B cell (primary cell): ENCODE results near the gene ARHGAP6. TPM values are rescaled to one million over a fixed set of nuclear protein-coding genes. Genes with fewer than 3 reads are reported as not detected.
"Not testable (repeated sequence)": the region's sequence is repeated elsewhere in the genome, so short reads cannot be mapped to it uniquely, and the experiment has no call there.

Experiments used
- ATAC-seq: fragments of 200-7000 bp; cut with Tn5 transposase; one replicate; pipeline ENCODE4 v1.10.0; 2021; ENCODE audit warnings: low read depth, mild to moderate bottlenecking, moderate number of reproducible peaks, moderate library complexity
- CTCF ChIA-PET: fragments of 350-600 bp; sonication (Branson Sonifier 250); formaldehyde crosslinking; loops from one replicate; lab custom pipeline; 2021; ENCODE audit warnings: antibody characterized with exemption, inconsistent platforms; lab: Charles Lee
- POLR2A ChIA-PET: fragments of 350-600 bp; sonication (Branson Sonifier 250); formaldehyde crosslinking; loops from one replicate; lab custom pipeline; 2021; ENCODE audit warnings: antibody characterized with exemption; lab: Charles Lee
- DNase-seq: peaks from one replicate; pipeline ENCODE4 v3.0.0; 2013
- H2AFZ ChIP-seq: 2 replicates; pipeline ENCODE4 v1.6.1; 2012; ENCODE audit warnings: mild to moderate bottlenecking, low read depth, low read length; ENCODE audit not compliant: insufficient read depth, poor library complexity, severe bottlenecking
- H3K27ac ChIP-seq, 2 donors: 1 replicate in 1 of 2; 2 replicates in 1 of 2; pipeline ENCODE4 v1.5.1; 2012 to 2013; ENCODE audit warnings: low read length in 2 of 2, mild to moderate bottlenecking in 2 of 2, moderate library complexity in 1 of 2
- H3K27me3 ChIP-seq, 4 experiments: fragments of 200-600 bp in 1 of 4; sonication (generic) in 1 of 4; replicated peaks in 1 of 4; 1 replicate in 2 of 4; 2 replicates in 2 of 4; pipeline versions ENCODE4 v1.6.1 to v1.7.0; 2013 to 2016; ENCODE audit warnings: low read length in 3 of 4, mild to moderate bottlenecking in 2 of 4, mixed read lengths in 1 of 4, moderate library complexity in 1 of 4; ENCODE audit not compliant: insufficient read depth in 4 of 4, control insufficient read depth in 3 of 4; ENCODE audit errors: control extremely low read depth in 1 of 4
- H3K36me3 ChIP-seq, 2 experiments: replicated peaks in 1 of 2; 1 replicate in 1 of 2; 2 replicates in 1 of 2; pipeline versions ENCODE4 v1.6.1 to v1.7.1; 2013; ENCODE audit warnings: low read length in 1 of 2; ENCODE audit not compliant: insufficient read depth in 2 of 2, control insufficient read depth in 1 of 2; ENCODE audit errors: control extremely low read depth in 1 of 2, extremely low read depth in 1 of 2
- H3K4me1 ChIP-seq, 2 donors: fragments of 200-600 bp in 1 of 2; sonication (generic) in 1 of 2; 1 replicate in 1 of 2; 2 replicates in 1 of 2; pipeline versions ENCODE4 v1.5.1 to v1.6.1; 2013 to 2017; ENCODE audit warnings: low read length in 2 of 2; ENCODE audit not compliant: control insufficient read depth in 2 of 2, insufficient read depth in 2 of 2
- H3K4me2 ChIP-seq: replicated peaks from 2 replicates; pipeline ENCODE3; 2012; ENCODE audit warnings: mild to moderate bottlenecking, low read depth, low read length; ENCODE audit not compliant: poor library complexity, severe bottlenecking
- H3K4me3 ChIP-seq, 5 experiments: fragments of 200-600 bp in 1 of 5; sonication (generic) in 1 of 5; 1 replicate in 3 of 5; 2 replicates in 2 of 5; pipeline versions ENCODE4 v1.5.1 to v1.7.0; 2011 to 2016; ENCODE audit warnings: low read length in 4 of 5, mild to moderate bottlenecking in 4 of 5, low read depth in 2 of 5, control low read depth in 1 of 5, moderate library complexity in 1 of 5; ENCODE audit not compliant: insufficient read depth in 1 of 5; ENCODE audit errors: control extremely low read depth in 1 of 5, extremely low read depth in 1 of 5
- H3K79me2 ChIP-seq: fragments of 200-600 bp; sonication (generic); one replicate; pipeline ENCODE4 v1.6.0; 2016; ENCODE audit warnings: low read length; ENCODE audit not compliant: control insufficient read depth, insufficient read depth
- H3K9ac ChIP-seq: fragments of 200-600 bp; sonication (generic); 2 replicates; pipeline ENCODE4 v1.6.1; 2017; ENCODE audit warnings: mild to moderate bottlenecking, low read length, moderate library complexity
- H3K9me3 ChIP-seq, 3 donors: one replicate each; pipeline versions ENCODE4 v1.6.1 to v1.7.1; 2013; ENCODE audit warnings: low read length in 2 of 3; ENCODE audit not compliant: control insufficient read depth in 2 of 3, insufficient read depth in 1 of 3; ENCODE audit errors: control extremely low read depth in 1 of 3
- H4K20me1 ChIP-seq: 2 replicates; pipeline ENCODE4 v1.6.0; 2012; ENCODE audit warnings: mild to moderate bottlenecking, low read length; ENCODE audit not compliant: insufficient read depth, control insufficient read depth, poor library complexity, severe bottlenecking
- H3K27ac Mint-ChIP-seq: one replicate; pipeline ENCODE4 v1.8.0; 2021; ENCODE audit warnings: mixed read lengths
- H3K27me3 Mint-ChIP-seq: one replicate; pipeline ENCODE4 v1.8.0; 2021; ENCODE audit warnings: mixed read lengths
- H3K4me1 Mint-ChIP-seq: one replicate; pipeline ENCODE4 v1.8.0; 2021; ENCODE audit warnings: mixed read lengths
- H3K4me3 Mint-ChIP-seq: one replicate; pipeline ENCODE4 v1.8.0; 2021; ENCODE audit warnings: mixed read lengths
- H3K9me3 Mint-ChIP-seq: one replicate; pipeline ENCODE4 v1.8.0; 2022; ENCODE audit warnings: mixed read lengths; ENCODE audit not compliant: insufficient read depth
- CTCF ChIP-seq: fragments of 200-600 bp; IDR thresholded peaks from one replicate; pipeline ENCODE4 v1.8.0; 2022; ENCODE audit warnings: antibody characterized with exemption, mild to moderate bottlenecking
- EZH2 ChIP-seq: IDR thresholded peaks from 2 replicates; pipeline ENCODE4 v1.6.1; 2012; ENCODE audit warnings: borderline replicate concordance, low read depth, mild to moderate bottlenecking, moderate library complexity, low read length; ENCODE audit not compliant: insufficient read depth, poor library complexity, severe bottlenecking
- WGBS: methylation state at CpG from one replicate; pipeline ENCODE4 v1.1.5; 2013; ENCODE audit warnings: missing lambda C conversion rate; ENCODE audit not compliant: insufficient coverage; 5-methylcytosine and 5-hydroxymethylcytosine counted together
- intact Hi-C: fragments of 100-400 bp; cut with micrococcal nuclease; formaldehyde crosslinking; loops from one replicate; pipeline ENCODE4 v1.10.0; 2022
- polyA plus RNA-seq: library from polyadenylated mRNA; depleted of rRNA; stranded (reverse); fragments of >200 nt; gene quantifications from 2 replicates; pipeline ENCODE4 v1.2.3, GENCODE V29; 2012
- total RNA-seq, 2 donors: library from RNA; stranded (reverse); fragments of 120-200 nt in 1 of 2; gene quantifications; 1 replicate in 1 of 2; 2 replicates in 1 of 2; pipeline versions ENCODE4 v1.2.3 to v1.2.4, GENCODE V29; 2013 to 2022

Gene ARHGAP6
- total and polyA plus RNA-seq, 2 donors (not counting 1 experiment from before 2014, with no cell fraction given) = 1.6 to 2.6 TPM

DNA sequence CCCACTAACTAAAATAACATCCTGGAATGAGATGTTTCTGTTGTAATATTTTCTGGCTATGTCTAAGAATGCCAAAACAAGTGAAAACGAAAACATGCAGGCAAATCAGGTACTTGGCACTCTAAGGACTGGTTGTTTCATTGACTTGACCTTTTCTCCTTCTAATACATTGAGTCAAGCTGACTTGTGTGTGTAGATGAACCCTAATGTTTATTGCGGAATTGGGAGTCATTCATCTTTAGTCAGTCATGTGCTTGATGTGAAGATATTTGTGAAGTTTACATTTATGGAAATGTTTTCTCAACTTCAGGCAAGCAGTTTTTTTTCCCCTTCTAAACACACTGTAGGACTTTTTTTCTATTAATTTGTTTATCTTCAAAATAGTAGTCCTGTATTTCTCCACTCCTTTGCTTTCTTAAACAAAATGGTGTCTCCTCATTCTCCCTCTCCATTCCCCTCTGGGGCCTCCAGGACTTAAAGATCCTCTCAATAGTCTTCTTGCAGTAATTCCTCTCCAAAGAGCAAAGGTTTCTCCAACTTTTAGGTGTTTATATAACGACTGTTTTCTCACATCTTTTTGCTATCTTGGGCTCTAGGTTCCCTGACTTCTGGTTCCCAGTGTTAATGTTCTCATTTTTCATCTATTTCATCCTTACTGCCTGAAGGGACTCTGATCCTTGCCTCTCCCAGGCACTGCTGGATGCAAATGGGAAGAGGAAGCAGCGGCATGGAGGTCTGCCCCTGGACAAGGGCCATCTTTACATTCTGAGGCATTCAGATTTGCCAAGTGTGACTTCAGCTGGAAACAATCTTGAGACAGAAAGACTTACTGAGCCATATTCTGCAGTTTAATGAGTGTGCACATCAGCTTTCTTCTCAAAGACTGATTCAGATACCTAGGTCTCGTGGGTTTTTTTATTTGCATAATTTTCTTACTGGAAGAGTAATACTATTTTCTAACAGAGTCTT lies 166.4 kb downstream of the ARHGAP6 start:
- Mint-ChIP-seq H3K4me3 (no peak overlapping the region), H3K27ac (no peak overlapping the region), H3K27me3 (no peaks in the 10 kb centered on the region), H3K9me3 (no peaks in the 10 kb centered on the region), H3K4me1 (no peaks in the 10 kb centered on the region)
- Histone ChIP-seq H3K27me3 (no peaks in the 10 kb centered on the region), H3K9me3 (peaks cover 0 to 3% (median 0%) of the 10 kb centered on the region in 3 donors), H3K4me1 (no peaks in the 10 kb centered on the region), H3K27ac (no peak overlapping the region), H2AFZ (no peak overlapping the region), H3K9ac (no peak overlapping the region), H3K4me3 (no peak overlapping the region), H3K4me2 (no peak overlapping the region), H4K20me1 (no peaks in the 10 kb centered on the region), H3K79me2 (no peaks in the 10 kb centered on the region), H3K36me3 (no peaks in the 10 kb centered on the region)
- ATAC-seq = no peak
- no peak for TF ChIP-seq EZH2
- no peak for TF ChIP-seq CTCF
- CTCF ChIA-PET = no interaction called here
- POLR2A ChIA-PET = no interaction called here
- intact Hi-C loops = no loop called here
- no peak for DNase-seq
- 75% methylated on average over 1 of the region's 5 CpGs for WGBS

DNA sequence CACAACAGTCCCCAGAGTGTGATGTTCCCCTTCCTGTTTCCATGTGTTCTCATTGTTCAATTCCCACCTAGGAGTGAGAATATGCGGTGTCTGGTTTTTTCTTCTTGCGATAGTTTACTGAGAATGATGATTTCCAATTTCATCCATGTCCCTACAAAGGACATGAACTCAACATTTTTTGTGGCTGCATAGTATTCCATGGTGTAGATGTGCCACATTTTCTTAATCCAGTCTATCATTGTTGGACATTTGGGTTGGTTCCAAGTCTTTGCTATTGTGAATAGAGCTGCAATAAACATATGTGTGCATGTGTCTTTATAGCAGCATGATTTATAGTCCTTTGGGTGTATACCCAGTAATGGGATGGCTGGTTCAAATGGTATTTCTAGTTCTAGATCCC lies 174.3 kb downstream of the ARHGAP6 start:
- H3K27me3 Mint-ChIP-seq, H4K20me1 ChIP-seq, H3K36me3 ChIP-seq, ATAC-seq, H3K27me3 ChIP-seq, H3K4me3 Mint-ChIP-seq, H3K4me2 ChIP-seq, H3K9me3 Mint-ChIP-seq, H2AFZ ChIP-seq, H3K4me1 ChIP-seq, intact Hi-C loops, H3K9me3 ChIP-seq, H3K4me3 ChIP-seq, H3K4me1 Mint-ChIP-seq, POLR2A ChIA-PET, CTCF ChIA-PET, DNase-seq, H3K27ac ChIP-seq, H3K9ac ChIP-seq, H3K27ac Mint-ChIP-seq, H3K79me2 ChIP-seq: not testable (repeated sequence)
- no CpG with 5 or more reads among the region's 2 CpGs for WGBS
